D721Med (cell line): ENCODE measurements around the gene JAKMIP2.
"Not testable (repeated sequence)": the region's sequence is repeated elsewhere in the genome, so short reads cannot be mapped to it uniquely, and the experiment has no call there.

Source experiments
- DNase-seq: peaks from one replicate; pipeline ENCODE4 v3.0.0; 2011; ENCODE audit warnings: low spot score; ENCODE audit not compliant: insufficient read length
- FAIRE-seq: peaks from 2 replicates; lab custom pipeline; 2011; peaks lifted over from hg19 to GRCh38; lab: Jason Lieb, UNC
- TF ChIP-seq, protein P1 (sequence below): IDR thresholded peaks from 2 replicates; pipeline ENCODE4 v1.5.1; 2012; ENCODE audit warnings: mild to moderate bottlenecking, control low read depth; ENCODE audit not compliant: insufficient read depth; ENCODE audit errors: missing control alignments

Gene JAKMIP2

GRCh38 chr5:147803926-147804325 lies 21.4 kb upstream of the JAKMIP2 start:
- FAIRE-seq (no peak), DNase-seq (no peak)
- TF ChIP-seq, protein P1, sequence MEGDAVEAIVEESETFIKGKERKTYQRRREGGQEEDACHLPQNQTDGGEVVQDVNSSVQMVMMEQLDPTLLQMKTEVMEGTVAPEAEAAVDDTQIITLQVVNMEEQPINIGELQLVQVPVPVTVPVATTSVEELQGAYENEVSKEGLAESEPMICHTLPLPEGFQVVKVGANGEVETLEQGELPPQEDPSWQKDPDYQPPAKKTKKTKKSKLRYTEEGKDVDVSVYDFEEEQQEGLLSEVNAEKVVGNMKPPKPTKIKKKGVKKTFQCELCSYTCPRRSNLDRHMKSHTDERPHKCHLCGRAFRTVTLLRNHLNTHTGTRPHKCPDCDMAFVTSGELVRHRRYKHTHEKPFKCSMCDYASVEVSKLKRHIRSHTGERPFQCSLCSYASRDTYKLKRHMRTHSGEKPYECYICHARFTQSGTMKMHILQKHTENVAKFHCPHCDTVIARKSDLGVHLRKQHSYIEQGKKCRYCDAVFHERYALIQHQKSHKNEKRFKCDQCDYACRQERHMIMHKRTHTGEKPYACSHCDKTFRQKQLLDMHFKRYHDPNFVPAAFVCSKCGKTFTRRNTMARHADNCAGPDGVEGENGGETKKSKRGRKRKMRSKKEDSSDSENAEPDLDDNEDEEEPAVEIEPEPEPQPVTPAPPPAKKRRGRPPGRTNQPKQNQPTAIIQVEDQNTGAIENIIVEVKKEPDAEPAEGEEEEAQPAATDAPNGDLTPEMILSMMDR = no peak

- FAIRE-seq, DNase-seq: not testable (repeated sequence)
Measured at GRCh38 chr5:147803161-147803560, 20.6 kb upstream of the JAKMIP2 start.

DNA sequence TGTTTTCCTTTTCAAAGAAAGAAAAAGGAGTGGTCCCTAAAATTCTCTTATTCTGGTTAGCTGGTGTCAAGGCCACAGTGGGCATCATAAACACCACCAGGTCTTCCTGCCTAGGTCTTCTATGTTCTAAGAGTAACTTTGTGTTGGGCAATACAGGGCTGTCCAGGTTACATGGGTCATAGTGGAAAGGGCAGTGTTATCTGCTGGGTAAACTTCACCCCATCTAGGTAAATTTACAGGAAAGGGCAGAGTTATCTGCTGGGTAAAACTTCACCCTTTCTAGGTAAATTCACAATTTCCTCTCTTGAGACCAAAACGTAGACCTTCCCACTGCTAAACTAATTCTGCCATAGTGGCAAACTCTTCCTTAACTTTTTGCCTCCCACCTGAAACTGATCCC lies 18.9 kb upstream of the JAKMIP2 start:
- DNase-seq (no peak), FAIRE-seq (no peak)
- TF ChIP-seq, protein P1 = no peak

- no peak for DNase-seq
- TF ChIP-seq, protein P1 = no peak
- FAIRE-seq = no peak
Measured at GRCh38 chr5:147800491-147800890, 18.0 kb upstream of the JAKMIP2 start.

DNA sequence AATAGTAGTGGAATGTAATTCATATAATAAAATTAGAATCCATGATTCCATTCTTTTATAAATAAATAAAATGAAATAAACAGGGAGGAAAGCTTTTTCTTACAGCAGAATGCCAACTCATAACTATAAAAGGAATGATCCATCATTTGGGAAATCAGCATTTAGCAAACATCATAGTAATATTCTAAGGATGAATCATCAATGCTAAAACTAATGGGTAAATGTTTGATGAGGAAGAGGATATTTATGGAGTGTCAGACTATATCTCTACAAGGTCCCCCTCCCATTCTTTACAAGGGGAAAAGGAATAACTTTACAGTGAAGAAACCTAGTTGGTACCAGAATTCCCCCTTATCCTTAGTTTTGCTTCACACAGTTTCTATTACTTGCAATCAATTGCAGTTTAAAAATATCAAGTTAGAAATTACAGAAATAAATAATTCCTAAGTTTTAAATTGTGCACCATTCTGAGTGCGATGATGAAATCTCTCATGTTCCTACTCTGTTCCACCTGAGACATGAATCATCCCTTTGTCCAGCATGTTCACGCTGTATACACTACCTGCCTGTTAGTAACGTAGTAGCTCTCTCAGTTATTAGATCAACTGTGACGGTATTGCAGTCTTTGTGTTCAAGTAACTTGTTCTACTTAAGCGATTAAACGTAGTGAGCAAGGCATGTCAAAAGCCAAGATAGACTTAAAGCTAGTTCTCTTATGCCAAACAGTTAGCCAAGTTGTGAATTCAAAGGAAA lies 14.2 kb upstream of the JAKMIP2 start:
- FAIRE-seq (no peak), DNase-seq (no peak)

GRCh38 chr5:147791181-147791580 lies 8.7 kb upstream of the JAKMIP2 start:
- FAIRE-seq = no peak
- TF ChIP-seq, protein P1 = no peak

More for the DNA sequence above, 14.2 kb upstream of the JAKMIP2 start:
- TF ChIP-seq, protein P1 = no peak

GRCh38 chr5:147789820-147790219 lies 7.3 kb upstream of the JAKMIP2 start:
- FAIRE-seq = no peak

More at GRCh38 chr5:147791181-147791580, 8.7 kb upstream of the JAKMIP2 start:
- no peak for DNase-seq

More at GRCh38 chr5:147789820-147790219, 7.3 kb upstream of the JAKMIP2 start:
- TF ChIP-seq, protein P1 = no peak
- DNase-seq = no peak
